ENCODE results near the gene OR6C2.
"Not testable (repeated sequence)": the region's sequence is repeated elsewhere in the genome, so short reads cannot be mapped to it uniquely, and the experiment has no call there.

Gene OR6C2

DNA sequence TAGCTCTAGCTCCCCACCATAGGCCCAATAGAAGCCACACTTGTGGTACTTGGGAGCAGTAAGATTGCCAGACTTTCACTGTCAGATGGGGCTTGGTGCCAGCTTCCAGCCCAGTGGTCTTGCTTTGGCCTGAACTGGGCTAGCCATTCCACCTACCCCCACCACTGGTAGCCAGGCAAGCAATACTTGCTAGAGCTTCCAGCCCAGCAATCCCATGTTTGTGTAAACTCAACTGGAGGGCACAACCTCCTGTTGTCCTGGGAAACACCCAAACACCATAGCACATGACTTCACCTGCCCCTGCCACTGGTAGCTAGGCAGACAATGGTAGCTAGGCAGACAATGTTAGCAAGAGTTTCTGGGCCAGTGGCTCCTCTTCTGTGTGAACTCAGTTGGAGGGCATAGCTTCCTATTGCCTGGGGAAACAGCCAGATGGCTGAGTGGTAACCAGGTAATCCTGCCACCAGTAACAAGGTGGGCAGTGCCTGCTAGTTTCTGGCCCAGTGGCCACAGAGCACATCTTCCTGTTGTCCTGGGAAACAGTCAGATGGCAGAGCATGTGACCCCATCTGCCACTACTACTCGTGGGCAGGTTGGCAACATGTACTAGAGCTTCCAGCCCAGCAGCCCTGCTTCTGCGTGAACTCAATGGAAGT is 23.4 kb upstream of the OR6C2 start:
- DNase-seq (ENCODE audit: low read depth) = no peak
- H3K4me3 ChIP-seq (ENCODE audit: low read length) = no peak overlapping the region
- TF ChIP-seq, protein P1, sequence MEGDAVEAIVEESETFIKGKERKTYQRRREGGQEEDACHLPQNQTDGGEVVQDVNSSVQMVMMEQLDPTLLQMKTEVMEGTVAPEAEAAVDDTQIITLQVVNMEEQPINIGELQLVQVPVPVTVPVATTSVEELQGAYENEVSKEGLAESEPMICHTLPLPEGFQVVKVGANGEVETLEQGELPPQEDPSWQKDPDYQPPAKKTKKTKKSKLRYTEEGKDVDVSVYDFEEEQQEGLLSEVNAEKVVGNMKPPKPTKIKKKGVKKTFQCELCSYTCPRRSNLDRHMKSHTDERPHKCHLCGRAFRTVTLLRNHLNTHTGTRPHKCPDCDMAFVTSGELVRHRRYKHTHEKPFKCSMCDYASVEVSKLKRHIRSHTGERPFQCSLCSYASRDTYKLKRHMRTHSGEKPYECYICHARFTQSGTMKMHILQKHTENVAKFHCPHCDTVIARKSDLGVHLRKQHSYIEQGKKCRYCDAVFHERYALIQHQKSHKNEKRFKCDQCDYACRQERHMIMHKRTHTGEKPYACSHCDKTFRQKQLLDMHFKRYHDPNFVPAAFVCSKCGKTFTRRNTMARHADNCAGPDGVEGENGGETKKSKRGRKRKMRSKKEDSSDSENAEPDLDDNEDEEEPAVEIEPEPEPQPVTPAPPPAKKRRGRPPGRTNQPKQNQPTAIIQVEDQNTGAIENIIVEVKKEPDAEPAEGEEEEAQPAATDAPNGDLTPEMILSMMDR (conservative IDR thresholded peaks at IDR 0.05; ENCODE audit: low read length) = no peak

DNA sequence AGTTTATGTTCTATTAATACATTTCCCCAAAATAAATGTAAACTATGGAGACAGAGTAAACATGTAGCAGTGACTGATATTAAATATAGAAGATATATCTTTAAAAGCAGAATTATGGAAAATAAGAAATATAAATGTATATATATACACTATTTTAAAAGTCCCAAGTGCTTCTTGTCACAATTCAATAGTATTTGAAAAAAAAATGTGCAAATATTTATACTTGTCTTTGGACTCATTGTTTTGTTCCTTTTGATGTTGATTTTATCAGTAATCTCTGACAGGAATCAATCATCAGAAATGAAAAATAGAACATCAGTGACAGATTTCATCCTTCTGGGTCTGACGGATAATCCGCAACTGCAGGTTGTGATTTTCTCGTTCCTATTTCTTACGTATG is 17.9 kb upstream of the OR6C2 start, which contains the start of gene OR6C76:
Gene OR6C76, plus strand, starts transcription at position 301 of the 400 bp plus-strand sequence. Its CDS starts 0 bp downstream, at position 301.
- DNase-seq (ENCODE audit: low read depth) = no peak
- no peak within 1 kb of the TSS for H3K4me3 ChIP-seq (ENCODE audit: low read length)

DNA sequence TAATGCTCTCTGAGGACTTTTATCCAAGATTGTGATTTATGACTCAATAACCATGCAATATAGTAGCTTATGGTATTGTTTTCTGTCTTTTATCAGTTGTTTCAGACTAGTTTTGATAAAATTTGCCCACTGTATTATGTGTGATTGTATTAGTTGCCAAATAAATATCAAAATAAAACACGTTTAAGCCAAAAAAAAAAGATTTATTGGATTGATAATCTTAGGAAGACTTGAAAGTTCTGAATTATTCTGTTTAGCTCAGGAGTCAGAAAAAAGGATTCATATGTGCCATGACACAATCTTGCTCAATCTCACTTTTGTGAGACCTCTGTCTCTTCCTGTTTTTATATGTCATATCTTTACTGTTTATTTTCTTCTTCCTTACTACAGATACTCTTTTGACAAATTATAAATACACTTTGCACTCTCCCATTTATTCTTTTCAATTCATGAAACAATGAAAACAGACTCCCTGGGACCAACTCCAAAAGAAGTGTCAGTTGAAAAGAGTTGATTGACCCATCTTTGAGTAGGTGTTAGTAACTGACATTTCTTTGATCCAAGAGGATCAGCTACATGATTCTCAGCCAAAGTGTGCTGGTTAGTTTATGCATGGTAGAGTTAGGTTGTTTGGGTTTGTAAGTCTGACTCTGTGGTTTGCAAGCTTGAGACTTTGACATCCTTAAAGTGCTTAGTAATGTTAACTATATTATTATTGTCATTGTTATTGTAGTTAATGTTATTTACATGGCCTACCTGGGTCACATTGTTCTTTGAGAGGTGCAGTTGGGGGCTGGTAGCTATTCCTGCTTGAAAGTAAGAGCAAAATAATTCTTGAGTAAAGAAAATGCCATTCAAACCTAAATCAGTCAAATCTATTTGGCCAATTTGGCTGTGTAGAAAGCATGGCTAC is 15.3 kb upstream of the OR6C2 start:
- DNase-seq (ENCODE audit: low read depth) = no peak
- H3K4me3 ChIP-seq (ENCODE audit: low read length) = no peak overlapping the region
- TF ChIP-seq, protein P1 (conservative IDR thresholded peaks at IDR 0.05; ENCODE audit: low read length) = no peak

More for the DNA sequence above, 17.9 kb upstream of the OR6C2 start, which contains the start of gene OR6C76:
- TF ChIP-seq, protein P1 (conservative IDR thresholded peaks at IDR 0.05; ENCODE audit: low read length) = no peak

DNA sequence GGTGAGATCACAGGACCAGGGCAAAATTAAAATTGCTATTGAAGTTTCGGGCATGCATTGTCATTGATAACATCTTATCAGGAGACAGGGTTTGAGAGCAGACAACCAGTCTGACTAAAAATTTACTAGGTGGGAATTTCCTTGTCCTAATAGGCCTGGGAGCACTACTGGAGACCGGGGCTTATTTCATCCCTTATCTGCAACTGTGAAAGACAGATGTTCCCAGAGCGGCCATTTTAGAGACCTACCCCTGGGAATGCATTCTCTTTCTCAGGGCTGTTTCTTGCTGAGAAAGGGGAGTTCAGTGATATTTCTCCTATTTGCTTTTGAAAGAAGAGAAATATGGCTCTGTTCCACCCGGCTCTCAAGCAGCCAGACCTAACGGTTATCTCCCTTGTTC is 2.6 kb upstream of the OR6C2 start:
- H3K4me3 ChIP-seq (ENCODE audit: low read length); DNase-seq (ENCODE audit: low read depth): not testable (repeated sequence)

DNA sequence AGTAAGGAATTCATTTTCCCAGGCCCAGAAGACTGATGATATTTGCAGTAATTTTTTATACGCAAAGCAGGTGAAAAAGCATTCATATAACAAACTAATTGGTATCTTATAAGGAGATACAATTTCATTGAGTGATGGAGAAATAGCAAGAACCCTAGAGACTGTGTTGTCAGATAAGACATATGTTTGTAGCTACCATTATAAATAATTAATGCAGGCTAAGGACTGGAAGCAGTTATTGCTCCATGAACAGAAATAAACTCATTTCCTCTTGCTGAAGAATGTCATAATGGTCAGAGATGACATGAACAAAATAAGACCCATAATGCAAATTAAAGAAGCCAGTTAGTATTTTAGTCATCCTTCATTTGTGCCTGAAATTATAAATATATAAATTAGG is 1.5 kb downstream of the OR6C2 start:
- H3K4me3 ChIP-seq (ENCODE audit: low read length) = no peak overlapping the region
- DNase-seq (ENCODE audit: low read depth) = no peak
- TF ChIP-seq, protein P1 (conservative IDR thresholded peaks at IDR 0.05; ENCODE audit: low read length) = no peak

DNA sequence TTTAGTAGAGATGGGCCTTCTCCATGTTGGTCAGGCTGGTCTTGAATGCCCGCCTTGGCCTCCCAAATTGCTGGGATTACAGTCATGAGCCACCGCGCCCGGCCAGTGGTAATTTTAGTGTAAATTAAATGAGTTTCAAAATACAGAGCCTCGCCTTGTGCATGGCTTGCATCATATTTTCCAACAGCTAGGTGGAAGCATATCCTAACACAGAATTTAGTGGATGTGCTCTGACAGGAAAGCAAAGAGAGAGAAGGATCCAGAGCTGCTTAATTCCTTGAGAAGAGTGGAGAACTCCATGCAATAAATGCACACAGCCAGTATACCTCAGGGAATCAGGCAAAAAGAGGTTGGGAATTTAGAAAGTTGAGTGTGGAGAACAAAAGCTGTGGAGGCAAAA is 2.5 kb downstream of the OR6C2 start:
- TF ChIP-seq, protein P1 (conservative IDR thresholded peaks at IDR 0.05; ENCODE audit: low read length) = no peak
- DNase-seq (ENCODE audit: low read depth) = no peak
- H3K4me3 ChIP-seq (ENCODE audit: low read length) = no peak overlapping the region

DNA sequence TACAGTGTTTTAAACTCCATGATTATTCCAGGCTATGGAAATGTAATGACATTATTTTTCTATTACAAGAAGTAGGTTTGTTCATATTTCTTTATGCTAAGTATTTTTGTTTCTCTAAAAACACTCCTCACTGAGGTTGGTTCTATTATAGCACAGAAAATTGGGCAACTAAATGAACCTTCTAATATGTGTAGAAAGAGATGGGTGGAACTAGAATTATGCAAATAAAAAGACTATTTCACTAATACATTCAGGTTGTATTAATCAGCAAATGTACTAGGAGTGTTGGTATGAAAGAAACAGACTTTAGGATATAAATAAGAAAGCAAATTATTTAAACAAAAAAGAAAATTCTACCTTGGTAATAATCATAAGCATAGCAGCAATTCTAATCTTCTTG is 4.9 kb downstream of the OR6C2 start:
- DNase-seq (ENCODE audit: low read depth) = no peak
- TF ChIP-seq, protein P1 (conservative IDR thresholded peaks at IDR 0.05; ENCODE audit: low read length) = no peak
- H3K4me3 ChIP-seq (ENCODE audit: low read length) = no peak overlapping the region

DNA sequence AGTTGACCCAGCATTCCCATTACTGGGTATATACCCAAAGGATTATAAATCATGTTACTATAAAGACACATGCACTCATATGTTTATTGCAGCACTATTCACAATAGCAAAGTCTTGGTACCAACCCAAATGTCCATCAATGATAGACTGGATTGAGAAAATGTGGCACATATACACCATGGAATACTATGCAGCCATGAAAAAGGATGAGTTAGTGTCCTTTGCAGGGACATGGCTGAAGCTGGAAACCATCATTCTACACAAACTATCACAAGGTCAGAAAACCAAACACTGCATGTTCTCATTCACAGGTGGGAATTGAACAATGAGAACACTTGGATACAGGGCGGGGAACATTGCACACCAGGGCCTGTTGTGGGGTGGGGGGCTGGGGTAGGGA is 21.1 kb downstream of the OR6C2 start:
- not testable (repeated sequence) for DNase-seq (ENCODE audit: low read depth); H3K4me3 ChIP-seq (ENCODE audit: low read length)
